ENCODE results near the gene CTNNA3. TPM values are rescaled to one million over a fixed set of nuclear protein-coding genes. Genes with fewer than 3 reads are reported as not detected.
"Not testable (repeated sequence)": the region's sequence is repeated elsewhere in the genome, so short reads cannot be mapped to it uniquely, and the experiment has no call there.

Gene CTNNA3
- total RNA-seq, 3 donors from 2014 or later, result not detected

DNA sequence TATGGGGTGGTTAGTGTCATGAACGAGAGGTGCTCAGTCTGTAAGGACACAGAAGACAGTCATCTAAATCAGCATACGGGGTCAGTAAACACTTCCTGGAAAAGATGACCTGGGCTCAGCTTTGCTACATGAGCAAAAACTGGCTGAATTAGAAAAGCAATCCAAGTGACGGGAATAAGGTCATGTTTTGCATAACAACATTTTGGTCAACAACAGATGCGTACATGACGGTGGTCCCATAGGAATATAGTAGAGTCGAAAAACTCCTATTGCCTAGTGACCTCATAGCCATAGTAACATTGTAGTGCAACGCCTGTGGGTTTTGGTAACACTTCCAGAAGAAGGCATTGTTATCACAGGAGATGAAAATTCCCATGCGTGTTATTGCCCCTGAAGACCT lies 92.9 kb downstream of the CTNNA3 start:
- H3K36me3 Mint-ChIP-seq (ENCODE audit: insufficient read depth), result peaks cover 3% of the 10 kb centered on the region
- peaks cover 6% of the 10 kb centered on the region for H3K4me1 Mint-ChIP-seq (ENCODE audit: low read depth)
- H3K27me3 Mint-ChIP-seq (ENCODE audit: low read depth), result peaks cover 10% of the 10 kb centered on the region
- H3K4me3 Mint-ChIP-seq, result no peak overlapping the region
- ATAC-seq (no peak), DNase-seq (no peak)
- H3K9me3 Mint-ChIP-seq, result no peaks in the 10 kb centered on the region

DNA sequence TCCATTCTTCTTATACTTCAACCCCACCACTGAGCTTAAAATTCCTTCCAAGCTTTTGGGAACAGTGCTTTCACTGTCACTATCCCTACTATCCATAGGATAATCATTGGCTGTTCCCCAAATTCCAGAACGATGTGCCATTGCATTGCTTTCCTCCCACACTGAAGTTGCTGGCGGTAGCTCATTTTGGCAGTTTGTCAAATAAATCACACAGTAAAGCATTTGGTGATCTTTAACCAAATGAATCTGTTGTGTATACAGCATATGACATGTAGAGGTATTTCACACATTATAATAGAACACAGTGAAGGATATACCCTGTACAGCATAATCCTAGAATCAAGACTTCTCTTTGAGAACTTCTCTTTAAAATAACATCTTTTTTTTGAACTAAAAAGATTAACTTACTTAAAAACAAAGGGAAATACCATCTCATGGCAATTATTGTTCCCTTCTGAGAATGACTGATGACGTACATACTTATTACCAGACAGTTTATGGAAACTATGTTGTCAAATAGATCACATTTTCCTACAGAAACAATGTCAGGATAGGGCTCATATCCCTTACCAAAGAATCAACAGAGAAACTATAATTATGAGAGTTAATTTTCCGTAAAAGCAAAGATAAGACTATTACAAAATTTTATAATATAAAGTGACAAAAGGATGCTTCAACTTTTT lies 93.6 kb downstream of the CTNNA3 start:
- Mint-ChIP-seq H3K9me3 (no peaks in the 10 kb centered on the region), H3K36me3 (ENCODE audit: insufficient read depth) (peaks cover 3% of the 10 kb centered on the region), H3K4me3 (no peak overlapping the region), H3K4me1 (ENCODE audit: low read depth) (peaks cover 1% of the 10 kb centered on the region), H3K27me3 (ENCODE audit: low read depth) (peaks cover 13% of the 10 kb centered on the region)
- ATAC-seq, result no peak
- DNase-seq, result no peak

DNA sequence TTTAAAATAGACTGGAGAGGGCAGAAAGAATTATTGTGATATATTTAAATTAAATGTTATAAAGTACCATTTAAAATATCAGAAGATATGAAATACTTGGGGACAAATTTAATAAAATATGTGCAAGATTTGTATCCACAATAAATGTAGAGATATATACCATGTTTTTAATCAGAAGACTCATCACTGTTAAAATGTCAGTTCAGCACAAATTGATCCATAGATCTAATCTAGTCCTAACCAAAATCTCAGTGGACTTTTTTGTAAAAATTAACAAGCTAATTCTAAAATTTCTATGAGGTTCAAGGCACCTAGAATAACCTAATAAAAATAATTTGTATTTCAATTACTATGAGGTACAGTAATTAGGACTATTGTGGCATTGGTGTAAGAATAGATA lies 96.4 kb downstream of the CTNNA3 start:
- H3K4me1 Mint-ChIP-seq (ENCODE audit: low read depth), result no peaks in the 10 kb centered on the region
- ATAC-seq (no peak), DNase-seq (no peak)
- H3K27me3 Mint-ChIP-seq (ENCODE audit: low read depth), result peaks cover 14% of the 10 kb centered on the region
- peaks cover 3% of the 10 kb centered on the region for H3K36me3 Mint-ChIP-seq (ENCODE audit: insufficient read depth)
- no peak overlapping the region for H3K4me3 Mint-ChIP-seq
- peaks cover 14% of the 10 kb centered on the region for H3K9me3 Mint-ChIP-seq

DNA sequence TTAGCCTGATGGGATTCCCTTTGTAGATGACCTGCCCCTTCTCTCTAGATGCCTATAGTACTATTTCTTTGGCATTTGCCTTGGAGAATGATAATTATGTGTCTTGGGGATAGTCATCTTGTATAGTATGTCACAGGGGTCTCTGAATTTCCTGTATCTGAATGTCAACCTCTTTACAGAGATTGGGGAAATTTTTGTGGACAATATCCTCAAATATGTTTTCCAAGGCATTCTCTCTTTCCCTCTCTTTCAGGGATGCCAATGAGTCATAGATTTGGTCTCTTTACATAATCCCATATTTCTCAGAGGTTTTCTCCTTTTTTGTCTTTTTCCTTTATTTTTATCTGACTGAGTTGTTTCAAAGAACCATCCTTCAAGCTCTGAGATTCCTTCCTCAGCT lies 99.4 kb downstream of the CTNNA3 start:
- DNase-seq, result no peak
- Mint-ChIP-seq H3K4me3 (no peak overlapping the region), H3K27me3 (ENCODE audit: low read depth) (peaks cover 10% of the 10 kb centered on the region), H3K36me3 (ENCODE audit: insufficient read depth) (peaks cover 3% of the 10 kb centered on the region), H3K9me3 (peaks cover 28% of the 10 kb centered on the region), H3K4me1 (ENCODE audit: low read depth) (no peaks in the 10 kb centered on the region)
- no peak for ATAC-seq

DNA sequence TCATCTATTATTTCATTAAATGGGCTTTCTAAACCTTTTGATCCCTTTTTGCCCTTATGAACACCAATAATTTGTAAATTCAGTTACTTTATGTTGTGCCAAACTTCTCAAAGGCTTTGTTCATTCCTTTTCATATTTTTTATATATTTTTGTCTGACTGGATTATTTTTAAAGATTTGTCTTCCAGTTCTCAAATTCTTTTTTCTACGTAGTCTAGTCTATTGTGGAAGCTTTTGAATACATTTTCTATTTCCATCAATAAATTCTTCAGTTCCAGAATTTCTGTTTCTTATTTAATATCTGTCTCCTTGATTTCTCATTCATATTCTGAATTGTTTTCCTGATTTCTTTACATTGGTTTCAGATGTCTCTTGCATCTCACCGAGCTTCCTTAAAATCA lies 108.2 kb downstream of the CTNNA3 start:
- H3K4me1 Mint-ChIP-seq (ENCODE audit: low read depth), result no peaks in the 10 kb centered on the region
- DNase-seq, result no peak
- H3K9me3 Mint-ChIP-seq, result peaks cover 52% of the 10 kb centered on the region
- H3K4me3 Mint-ChIP-seq, result no peak overlapping the region
- no peaks in the 10 kb centered on the region for H3K27me3 Mint-ChIP-seq (ENCODE audit: low read depth)
- peaks cover 3% of the 10 kb centered on the region for H3K36me3 Mint-ChIP-seq (ENCODE audit: insufficient read depth)
- no peak for ATAC-seq

DNA sequence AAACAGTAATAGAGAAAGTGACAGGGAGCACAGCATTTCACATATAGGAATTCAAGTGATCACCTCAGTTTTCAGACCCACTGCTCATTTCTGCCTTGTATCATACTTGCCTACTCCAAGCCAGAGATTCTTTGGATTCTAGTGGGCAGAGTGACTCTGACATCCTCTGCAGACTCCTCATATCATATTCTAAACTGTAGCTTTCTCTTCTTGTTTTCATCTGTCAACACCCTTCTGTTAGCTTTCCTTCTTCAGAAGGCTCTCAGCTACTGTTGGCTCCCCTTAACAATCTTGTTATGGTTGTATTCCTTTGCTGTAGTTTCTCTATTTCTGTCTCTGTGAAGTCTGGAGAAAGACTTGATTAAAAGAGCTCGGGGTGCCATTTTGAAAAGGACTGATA lies 120.5 kb downstream of the CTNNA3 start:
- H3K36me3 Mint-ChIP-seq (ENCODE audit: insufficient read depth), result no peaks in the 10 kb centered on the region
- no peak for ATAC-seq

DNA sequence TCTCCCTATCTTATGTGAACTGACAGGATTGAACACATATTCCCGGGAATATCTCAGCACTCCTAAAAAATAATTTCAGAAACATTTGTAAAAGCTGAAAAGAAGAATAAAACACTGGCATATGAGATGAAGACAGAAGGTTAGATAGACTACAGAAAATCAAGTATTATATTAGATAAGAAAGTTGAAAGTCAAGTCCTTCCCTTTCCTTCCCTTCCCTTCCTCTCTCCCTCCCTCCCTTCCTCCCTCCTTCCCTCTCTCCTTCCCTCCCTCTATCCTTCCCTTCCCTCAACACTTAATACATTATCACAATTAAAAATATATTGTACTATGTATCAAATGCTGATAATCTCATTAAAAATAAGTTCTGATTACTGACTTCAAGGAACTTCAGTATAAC lies 122.5 kb downstream of the CTNNA3 start:
- Mint-ChIP-seq H3K9me3 (no peaks in the 10 kb centered on the region), H3K36me3 (ENCODE audit: insufficient read depth) (no peaks in the 10 kb centered on the region), H3K4me3 (no peak overlapping the region), H3K27me3 (ENCODE audit: low read depth) (no peaks in the 10 kb centered on the region), H3K4me1 (ENCODE audit: low read depth) (no peaks in the 10 kb centered on the region)
- ATAC-seq (no peak), DNase-seq (no peak)

More for the DNA sequence above, 120.5 kb downstream of the CTNNA3 start:
- Mint-ChIP-seq H3K4me1 (ENCODE audit: low read depth) (no peaks in the 10 kb centered on the region), H3K9me3 (peaks cover 3% of the 10 kb centered on the region), H3K4me3 (no peak overlapping the region), H3K27me3 (ENCODE audit: low read depth) (no peaks in the 10 kb centered on the region)
- DNase-seq, result no peak

DNA sequence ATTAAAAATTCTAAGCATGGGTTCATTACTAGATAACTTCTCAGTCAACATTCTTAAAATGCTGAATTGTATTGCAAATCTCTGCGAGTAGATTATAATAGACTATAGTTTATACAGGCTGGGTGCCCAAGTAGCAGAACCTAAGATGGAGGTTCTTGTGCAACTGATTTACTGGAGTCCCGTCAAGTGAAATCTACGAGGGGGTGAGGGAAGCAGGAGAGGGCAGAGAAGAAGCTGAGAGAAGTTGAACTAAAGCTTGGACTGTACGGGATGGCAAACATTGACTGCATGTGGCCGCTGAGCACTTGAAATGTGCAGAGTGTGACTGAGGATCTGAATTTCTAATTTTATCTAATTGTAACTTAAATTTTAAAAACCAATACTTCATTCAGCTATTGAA lies 124.5 kb downstream of the CTNNA3 start:
- DNase-seq, result no peak
- no peak overlapping the region for H3K4me3 Mint-ChIP-seq
- H3K4me1 Mint-ChIP-seq (ENCODE audit: low read depth), result no peaks in the 10 kb centered on the region
- ATAC-seq, result no peak
- no peaks in the 10 kb centered on the region for H3K27me3 Mint-ChIP-seq (ENCODE audit: low read depth)
- no peaks in the 10 kb centered on the region for H3K9me3 Mint-ChIP-seq
- H3K36me3 Mint-ChIP-seq (ENCODE audit: insufficient read depth), result no peaks in the 10 kb centered on the region

DNA sequence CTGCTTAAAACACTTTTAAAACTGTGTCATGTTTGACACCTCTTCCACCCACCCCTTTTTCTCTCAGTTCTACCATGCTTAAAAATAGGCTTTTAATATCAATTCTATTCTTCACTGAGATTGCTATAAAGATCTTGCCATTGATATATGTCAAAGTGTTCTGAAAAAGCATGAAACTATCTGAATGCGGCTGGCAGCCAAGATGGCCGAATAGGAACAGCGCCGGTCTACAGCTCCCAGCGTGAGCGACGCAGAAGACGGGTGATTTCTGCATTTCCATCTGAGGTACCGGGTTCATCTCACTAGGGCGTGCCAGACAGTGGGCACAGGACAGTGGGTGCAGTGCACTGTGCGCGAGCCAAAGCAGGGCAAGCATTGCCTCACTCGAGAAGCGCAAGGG lies 137.7 kb downstream of the CTNNA3 start:
- H3K27me3 Mint-ChIP-seq (ENCODE audit: low read depth); H3K4me1 Mint-ChIP-seq (ENCODE audit: low read depth); H3K36me3 Mint-ChIP-seq (ENCODE audit: insufficient read depth); H3K9me3 Mint-ChIP-seq; DNase-seq; H3K4me3 Mint-ChIP-seq; ATAC-seq: not testable (repeated sequence)

DNA sequence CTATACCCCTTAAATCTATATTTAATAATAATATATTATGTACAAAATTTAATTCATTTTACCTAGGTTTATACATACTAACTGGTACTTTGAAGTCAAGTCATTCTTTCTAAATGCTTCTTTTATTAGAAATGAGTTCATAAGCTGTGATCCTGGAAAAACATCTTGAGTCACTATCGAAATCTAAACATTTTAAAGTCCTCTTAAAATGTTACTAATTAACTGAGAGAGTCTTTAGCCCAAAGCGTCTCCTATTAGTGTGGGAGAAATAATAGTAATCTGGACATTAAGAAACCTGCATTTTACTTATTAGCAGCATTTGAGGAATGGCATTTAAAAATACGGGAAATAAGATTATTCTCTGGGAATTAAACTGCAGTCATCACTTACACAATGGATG lies 142.7 kb downstream of the CTNNA3 start:
- H3K27me3 Mint-ChIP-seq (ENCODE audit: low read depth), result peaks cover under 1% of the 10 kb centered on the region
- no peaks in the 10 kb centered on the region for H3K36me3 Mint-ChIP-seq (ENCODE audit: insufficient read depth)
- ATAC-seq, result no peak

DNA sequence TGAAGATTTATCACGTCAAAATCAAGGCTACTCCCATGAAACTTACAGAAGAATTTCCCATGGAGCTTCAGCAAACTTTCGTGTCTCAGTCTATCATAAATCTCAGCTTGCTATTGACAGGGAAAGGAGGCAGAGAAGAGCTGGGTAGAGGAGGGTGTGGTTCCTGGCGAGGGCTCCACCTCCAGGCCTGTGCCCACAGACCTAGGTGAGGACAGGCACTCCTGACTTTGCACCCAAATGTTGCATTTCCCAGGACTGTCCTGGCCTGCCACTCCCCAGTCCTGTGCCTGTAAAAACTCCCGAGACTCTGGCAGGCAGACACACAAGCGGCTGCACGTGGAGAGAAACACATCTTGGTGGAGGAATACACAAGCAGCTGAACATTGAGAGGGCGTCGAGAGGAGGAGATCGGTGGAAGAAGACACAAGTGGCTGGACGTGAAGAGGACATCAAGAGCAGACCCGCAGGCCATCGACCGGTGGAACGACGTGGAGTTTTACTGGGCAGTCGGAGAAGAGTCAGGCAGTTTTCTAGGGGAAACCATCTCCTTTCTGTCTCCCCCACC lies 145.1 kb downstream of the CTNNA3 start:
- Mint-ChIP-seq H3K9me3 (no peaks in the 10 kb centered on the region), H3K4me1 (ENCODE audit: low read depth) (no peaks in the 10 kb centered on the region), H3K36me3 (ENCODE audit: insufficient read depth) (no peaks in the 10 kb centered on the region), H3K4me3 (no peak overlapping the region), H3K27me3 (ENCODE audit: low read depth) (no peaks in the 10 kb centered on the region)
- no peak for DNase-seq
- ATAC-seq, result no peak

More for the DNA sequence above, 142.7 kb downstream of the CTNNA3 start:
- Mint-ChIP-seq H3K9me3 (no peaks in the 10 kb centered on the region), H3K4me3 (no peak overlapping the region), H3K4me1 (ENCODE audit: low read depth) (no peaks in the 10 kb centered on the region)
- DNase-seq, result no peak

DNA sequence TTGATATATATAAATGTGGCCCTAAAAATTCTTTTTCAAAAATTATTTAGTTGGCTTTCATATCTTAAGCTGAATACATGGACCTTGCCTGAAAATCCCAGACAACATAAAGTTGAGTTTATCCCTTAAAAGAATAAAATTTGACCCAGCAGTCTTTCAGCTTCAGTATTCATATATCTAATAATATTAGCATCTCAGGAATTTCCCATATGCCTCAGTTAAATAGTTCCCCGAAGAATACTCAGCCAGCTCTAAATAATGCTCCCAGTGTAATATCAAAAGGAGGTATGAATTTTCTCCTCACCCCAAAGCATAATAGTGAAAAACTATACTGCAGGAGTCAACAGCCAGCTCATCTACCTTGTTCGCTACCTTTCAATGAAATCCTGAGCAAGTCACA lies 145.9 kb downstream of the CTNNA3 start:
- Mint-ChIP-seq H3K4me3 (no peak overlapping the region), H3K4me1 (ENCODE audit: low read depth) (no peaks in the 10 kb centered on the region), H3K9me3 (no peaks in the 10 kb centered on the region), H3K36me3 (ENCODE audit: insufficient read depth) (no peaks in the 10 kb centered on the region), H3K27me3 (ENCODE audit: low read depth) (no peaks in the 10 kb centered on the region)
- no peak for ATAC-seq
- no peak for DNase-seq

DNA sequence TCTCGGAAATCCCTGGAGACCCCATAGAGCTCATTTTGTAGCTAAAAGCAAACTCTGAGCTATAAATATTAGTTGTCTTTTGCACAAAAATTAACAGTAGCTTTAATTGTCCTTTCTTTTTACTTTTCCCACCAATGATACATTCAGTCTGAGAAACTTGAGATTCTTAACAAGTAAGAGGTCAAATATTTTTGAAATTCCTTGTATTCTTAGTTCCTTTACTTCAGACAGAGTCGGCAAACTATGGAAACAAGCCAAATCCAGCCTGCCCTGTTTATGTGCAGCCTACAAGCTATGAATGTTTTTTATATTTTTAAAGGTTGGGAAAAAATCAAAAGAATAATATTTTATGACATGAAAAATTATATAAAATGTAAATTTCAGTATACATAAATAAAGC lies 146.6 kb downstream of the CTNNA3 start:
- Mint-ChIP-seq H3K9me3 (no peaks in the 10 kb centered on the region), H3K36me3 (ENCODE audit: insufficient read depth) (no peaks in the 10 kb centered on the region), H3K27me3 (ENCODE audit: low read depth) (peaks cover 3% of the 10 kb centered on the region), H3K4me3 (no peak overlapping the region), H3K4me1 (ENCODE audit: low read depth) (no peaks in the 10 kb centered on the region)
- ATAC-seq (no peak), DNase-seq (no peak)

DNA sequence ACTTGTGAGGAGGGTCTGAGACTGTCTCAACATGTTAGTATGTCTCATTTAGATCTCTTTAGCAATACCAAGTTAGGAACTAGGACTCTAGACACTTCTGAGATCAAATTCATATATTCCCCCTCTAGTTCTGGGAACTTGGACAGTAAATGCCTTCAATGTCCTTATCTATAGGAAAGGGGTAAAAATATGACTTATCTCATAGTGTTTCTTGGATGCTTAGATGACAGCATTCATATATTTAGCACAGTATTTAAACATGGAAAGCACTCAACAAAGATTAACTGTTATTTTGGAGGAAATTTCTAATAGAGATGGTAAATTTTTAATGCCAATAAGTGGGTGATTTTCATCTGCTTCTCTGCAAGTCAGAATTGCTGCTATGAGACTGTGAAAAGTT lies 154.6 kb downstream of the CTNNA3 start:
- H3K36me3 Mint-ChIP-seq (ENCODE audit: insufficient read depth), result no peaks in the 10 kb centered on the region
- no peaks in the 10 kb centered on the region for H3K9me3 Mint-ChIP-seq
- ATAC-seq (no peak), DNase-seq (no peak)
- peaks cover 8% of the 10 kb centered on the region for H3K4me1 Mint-ChIP-seq (ENCODE audit: low read depth)
- H3K27me3 Mint-ChIP-seq (ENCODE audit: low read depth), result peaks cover 12% of the 10 kb centered on the region
- H3K4me3 Mint-ChIP-seq, result no peak overlapping the region

DNA sequence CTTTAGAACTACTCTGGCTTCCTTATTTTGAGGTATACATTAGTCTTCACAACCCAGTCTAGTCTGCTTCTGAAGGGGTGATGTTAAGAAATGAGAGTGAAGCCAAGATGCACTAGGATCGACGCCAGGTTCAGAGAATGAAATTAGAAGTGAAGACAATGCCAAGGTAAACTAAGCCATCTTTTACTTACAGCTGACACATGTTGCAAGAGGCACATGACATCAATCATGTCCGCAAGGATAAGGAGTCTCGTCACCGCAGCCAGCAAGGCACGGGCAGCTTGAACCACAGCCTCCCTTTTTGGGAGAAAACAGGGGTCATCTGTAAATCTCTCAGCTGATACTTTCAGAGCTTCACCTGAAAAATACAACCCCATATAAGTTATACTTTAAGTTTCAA lies 156.7 kb downstream of the CTNNA3 start:
- no peak for ATAC-seq
- H3K4me1 Mint-ChIP-seq (ENCODE audit: low read depth), result peaks cover 10% of the 10 kb centered on the region

More for the DNA sequence above, 156.7 kb downstream of the CTNNA3 start:
- no peak for DNase-seq
- peaks cover 12% of the 10 kb centered on the region for H3K27me3 Mint-ChIP-seq (ENCODE audit: low read depth)
- no peaks in the 10 kb centered on the region for H3K9me3 Mint-ChIP-seq
- H3K4me3 Mint-ChIP-seq, result no peak overlapping the region
- no peaks in the 10 kb centered on the region for H3K36me3 Mint-ChIP-seq (ENCODE audit: insufficient read depth)

All from activated T-cell treated with anti-CD3 and anti-CD28 coated beads, Interleukin-2, amount 50 U/mL, for 4 hours (primary cell).